Astrocyte (in vitro differentiated cells and primary cell): ENCODE data around the gene LHPP. TPM values are rescaled to one million over a fixed set of nuclear protein-coding genes. Genes with fewer than 3 reads are reported as not detected.
A peak's percentile ranks its signal among the peaks of the same experiment; 100 is the strongest.

ENCODE experiments used
- DNase-seq: peaks from one replicate; pipeline ENCODE4 v3.0.0-alpha.2; 2010; ENCODE audit warnings: low read depth
- FAIRE-seq: peaks from 2 replicates; lab custom pipeline; 2011; peaks lifted over from hg19 to GRCh38; lab: Jason Lieb, UNC
- H2AFZ ChIP-seq: 2 replicates; pipeline ENCODE4 v1.6.0; 2012; ENCODE audit warnings: low read depth, low read length, inconsistent platforms
- H3K27ac ChIP-seq: 2 replicates; pipeline ENCODE4 v1.5.1; 2011; ENCODE audit warnings: low read depth, low read length, inconsistent platforms
- H3K27me3 ChIP-seq: 2 replicates; pipeline ENCODE4 v1.6.0; 2011; ENCODE audit warnings: low read length, inconsistent platforms; ENCODE audit not compliant: insufficient read depth
- H3K36me3 ChIP-seq: 2 replicates; pipeline ENCODE4 v1.5.1; 2011; ENCODE audit warnings: low read length, inconsistent platforms; ENCODE audit not compliant: insufficient read depth
- H3K4me1 ChIP-seq: 2 replicates; pipeline ENCODE4 v1.5.1; 2011; ENCODE audit warnings: low read length, inconsistent platforms; ENCODE audit not compliant: insufficient read depth
- H3K4me2 ChIP-seq: 2 replicates; pipeline ENCODE4 v1.6.0; 2012; ENCODE audit warnings: low read length, inconsistent platforms
- H3K4me3 ChIP-seq: 2 replicates; pipeline ENCODE4 v1.5.1; 2011; ENCODE audit warnings: low read depth, mild to moderate bottlenecking, low read length, inconsistent platforms; ENCODE audit not compliant: insufficient read depth
- H3K79me2 ChIP-seq: 2 replicates; pipeline ENCODE4 v1.6.0; 2012; ENCODE audit warnings: mild to moderate bottlenecking, low read length, inconsistent platforms; ENCODE audit not compliant: insufficient read depth
- H3K9ac ChIP-seq: 2 replicates; pipeline ENCODE4 v1.6.0; 2012; ENCODE audit warnings: mild to moderate bottlenecking, low read length, inconsistent platforms
- H3K9me3 ChIP-seq: 2 replicates; pipeline ENCODE4 v1.5.1; 2012; ENCODE audit warnings: low read depth, mild to moderate bottlenecking, low read length, inconsistent platforms; ENCODE audit not compliant: insufficient read depth
- H4K20me1 ChIP-seq: 2 replicates; pipeline ENCODE4 v1.6.0; 2012; ENCODE audit warnings: low read length, inconsistent platforms; ENCODE audit not compliant: insufficient read depth
- H3K27ac Mint-ChIP-seq: one replicate; pipeline ENCODE4 v1.8.0; 2021; ENCODE audit warnings: mild to moderate bottlenecking, mixed read lengths; ENCODE audit not compliant: unreplicated experiment
- H3K27me3 Mint-ChIP-seq: one replicate; pipeline ENCODE4 v1.8.0; 2021; ENCODE audit warnings: low read depth, mixed read lengths; ENCODE audit not compliant: unreplicated experiment
- H3K36me3 Mint-ChIP-seq: one replicate; pipeline ENCODE4 v1.8.0; 2021; ENCODE audit warnings: low read depth, mixed read lengths; ENCODE audit not compliant: unreplicated experiment
- H3K4me1 Mint-ChIP-seq: one replicate; pipeline ENCODE4 v1.8.0; 2021; ENCODE audit warnings: low read depth, mixed read lengths; ENCODE audit not compliant: unreplicated experiment
- H3K4me3 Mint-ChIP-seq: one replicate; pipeline ENCODE4 v1.8.0; 2021; ENCODE audit warnings: mild to moderate bottlenecking, moderate library complexity, mixed read lengths; ENCODE audit not compliant: unreplicated experiment
- H3K9me3 Mint-ChIP-seq: one replicate; pipeline ENCODE4 v1.8.0; 2021; ENCODE audit warnings: mild to moderate bottlenecking, mixed read lengths; ENCODE audit not compliant: unreplicated experiment
- CTCF ChIP-seq: IDR thresholded peaks from 2 replicates; pipeline ENCODE4 v1.5.1; 2011; ENCODE audit warnings: low read depth, mild to moderate bottlenecking, inconsistent platforms, low read length, moderate library complexity; ENCODE audit not compliant: insufficient read depth
- EZH2 ChIP-seq: IDR thresholded peaks from 2 replicates; pipeline ENCODE4 v1.6.1; 2012; ENCODE audit warnings: mild to moderate bottlenecking, low read length, inconsistent platforms; ENCODE audit not compliant: insufficient read depth
- total RNA-seq: library from RNA; stranded (reverse); gene quantifications from 2 replicates; pipeline ENCODE4 v1.2.1, GENCODE V29; 2021

The LHPP gene
- total RNA-seq, 1 donor from 2014 or later = 6.9 TPM

- peak; percentile 86 for DNase-seq
- Histone ChIP-seq H3K4me1 (no peaks in the 10 kb centered on the region), H3K79me2 (peaks cover 2% of the 10 kb centered on the region), H3K4me2 (no peak overlapping the region), H3K9me3 (no peaks in the 10 kb centered on the region), H3K4me3 (no peak overlapping the region), H3K27ac (peak overlapping the region; percentile 12), H3K27me3 (no peaks in the 10 kb centered on the region), H3K9ac (peak overlapping the region; percentile 18), H3K36me3 (no peaks in the 10 kb centered on the region), H2AFZ (no peak overlapping the region), H4K20me1 (peaks cover 28% of the 10 kb centered on the region)
- no peak for FAIRE-seq
- TF ChIP-seq EZH2 (no peak), CTCF (no peak)
- H3K4me1 Mint-ChIP-seq = peaks cover 10% of the 10 kb centered on the region
- H3K27ac Mint-ChIP-seq = peak overlapping the region; percentile 0
- peaks cover 2% of the 10 kb centered on the region for H3K9me3 Mint-ChIP-seq
- H3K4me3 Mint-ChIP-seq = no peak overlapping the region
- peaks cover 11% of the 10 kb centered on the region for H3K36me3 Mint-ChIP-seq
- H3K27me3 Mint-ChIP-seq = no peaks in the 10 kb centered on the region
Measured at GRCh38 chr10:124657806-124658205, 196.2 kb downstream of the LHPP start.

DNA sequence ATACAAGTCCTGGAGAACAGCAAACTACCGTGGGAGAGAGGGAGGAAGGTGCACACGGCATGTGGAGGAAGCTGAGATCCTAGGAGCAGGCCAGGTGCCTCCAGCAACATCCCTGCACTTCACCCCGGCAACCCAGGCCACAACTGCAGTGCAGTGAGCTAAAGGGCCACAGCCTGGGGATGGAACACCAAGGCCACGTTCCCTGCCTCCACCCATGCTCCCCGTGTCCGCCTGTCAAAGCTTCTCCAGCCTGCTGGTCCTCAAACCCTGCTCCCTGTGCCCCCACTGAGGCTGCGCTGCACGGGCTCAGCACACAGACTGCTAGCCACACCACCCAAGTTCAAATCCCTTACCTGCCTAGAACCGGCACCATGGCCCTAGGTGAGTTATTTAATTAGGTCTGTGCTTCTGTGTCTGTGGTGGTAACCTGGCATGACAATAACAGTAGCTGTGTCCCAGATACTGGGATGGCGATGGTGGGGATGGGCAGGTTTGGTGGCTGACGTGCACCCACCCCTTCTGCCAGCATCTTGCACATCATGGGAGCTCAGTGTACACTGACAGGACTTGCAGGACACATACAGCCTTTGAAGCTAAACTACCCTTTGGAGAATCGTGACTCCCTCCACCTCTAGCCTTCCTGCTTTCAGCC is 197.1 kb downstream of the LHPP start:
- Histone ChIP-seq H3K4me1 (no peaks in the 10 kb centered on the region), H3K79me2 (peaks cover 2% of the 10 kb centered on the region), H2AFZ (no peak overlapping the region), H3K4me2 (no peak overlapping the region), H3K27me3 (no peaks in the 10 kb centered on the region), H4K20me1 (peaks cover 34% of the 10 kb centered on the region), H3K9me3 (no peaks in the 10 kb centered on the region), H3K4me3 (no peak overlapping the region), H3K27ac (no peak overlapping the region), H3K36me3 (no peaks in the 10 kb centered on the region), H3K9ac (no peak overlapping the region)
- TF ChIP-seq CTCF (no peak), EZH2 (no peak)
- H3K4me3 Mint-ChIP-seq = no peak overlapping the region
- peaks cover 7% of the 10 kb centered on the region for H3K36me3 Mint-ChIP-seq
- peak overlapping the region; percentile 5 for H3K27ac Mint-ChIP-seq
- no peaks in the 10 kb centered on the region for H3K27me3 Mint-ChIP-seq
- no peak for DNase-seq
- no peak for FAIRE-seq
- peaks cover 10% of the 10 kb centered on the region for H3K4me1 Mint-ChIP-seq
- peaks cover 2% of the 10 kb centered on the region for H3K9me3 Mint-ChIP-seq

DNA sequence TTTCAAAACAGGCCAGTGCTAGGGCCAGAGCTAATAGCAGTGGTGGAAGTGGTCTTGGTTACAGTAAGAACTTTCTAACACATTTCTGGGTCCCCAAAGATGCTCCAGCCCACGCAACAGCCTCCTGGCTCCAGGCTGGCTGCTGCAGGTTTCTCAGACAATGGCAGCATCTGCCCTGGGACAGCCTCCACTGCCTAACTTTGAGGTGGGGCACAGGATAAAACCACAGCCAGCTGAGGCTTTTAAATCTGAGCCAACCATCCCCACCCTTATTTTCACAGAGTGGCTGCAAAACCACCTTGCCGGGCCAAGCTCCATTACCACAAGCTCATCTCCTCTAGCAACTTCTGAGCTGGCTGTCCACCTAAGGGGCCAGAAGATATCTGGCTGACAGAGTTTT is 197.8 kb downstream of the LHPP start:
- Histone ChIP-seq H3K9me3 (no peaks in the 10 kb centered on the region), H3K4me2 (no peak overlapping the region), H4K20me1 (peaks cover 40% of the 10 kb centered on the region), H2AFZ (no peak overlapping the region), H3K79me2 (peaks cover 2% of the 10 kb centered on the region), H3K4me3 (no peak overlapping the region), H3K4me1 (no peaks in the 10 kb centered on the region), H3K27ac (no peak overlapping the region), H3K9ac (no peak overlapping the region), H3K36me3 (no peaks in the 10 kb centered on the region), H3K27me3 (no peaks in the 10 kb centered on the region)
- peaks cover 10% of the 10 kb centered on the region for H3K4me1 Mint-ChIP-seq
- peaks cover 7% of the 10 kb centered on the region for H3K36me3 Mint-ChIP-seq
- FAIRE-seq (no peak), DNase-seq (no peak)
- no peak overlapping the region for H3K27ac Mint-ChIP-seq
- no peak overlapping the region for H3K4me3 Mint-ChIP-seq
- H3K9me3 Mint-ChIP-seq = peaks cover 2% of the 10 kb centered on the region
- no peak for TF ChIP-seq CTCF
- no peaks in the 10 kb centered on the region for H3K27me3 Mint-ChIP-seq
